Loucy (cell line): ENCODE data around the gene PGBD2.

ENCODE experiments used
- H2AFZ ChIP-seq: fragments of 200-600 bp; sonication (generic); 2 replicates; pipeline ENCODE4 v1.6.0; 2016; ENCODE audit warnings: antibody characterized with exemption, mild to moderate bottlenecking, low read length, moderate library complexity
- H3F3A ChIP-seq: fragments of 200-600 bp; 2 replicates; pipeline ENCODE4 v1.6.0; 2016; ENCODE audit warnings: antibody characterized with exemption, low read depth, mild to moderate bottlenecking
- H3K27me3 ChIP-seq: fragments of 200-600 bp; sonication (generic); 2 replicates; pipeline ENCODE4 v1.6.1; 2014; ENCODE audit warnings: low read length, mild to moderate bottlenecking; ENCODE audit not compliant: insufficient read depth, poor library complexity, severe bottlenecking
- H3K36me3 ChIP-seq: fragments of 200-600 bp; sonication (generic); 2 replicates; pipeline ENCODE4 v1.6.1; 2016; ENCODE audit warnings: low read length; ENCODE audit not compliant: insufficient read depth
- H3K4me1 ChIP-seq: fragments of 200-600 bp; sonication (generic); 2 replicates; pipeline ENCODE4 v1.5.1; 2014; ENCODE audit warnings: low read length, mild to moderate bottlenecking; ENCODE audit not compliant: insufficient read depth, poor library complexity, severe bottlenecking
- H3K4me2 ChIP-seq: fragments of 200-600 bp; sonication (generic); 2 replicates; pipeline ENCODE4 v1.6.0; 2014; ENCODE audit warnings: antibody characterized with exemption, low read length, low read depth, mild to moderate bottlenecking; ENCODE audit not compliant: poor library complexity, severe bottlenecking
- H3K4me3 ChIP-seq: fragments of 200-600 bp; sonication (generic); 2 replicates; pipeline ENCODE4 v1.5.1; 2014; ENCODE audit warnings: low read length, mild to moderate bottlenecking, mixed read lengths; ENCODE audit not compliant: poor library complexity, severe bottlenecking
- H3K79me2 ChIP-seq: fragments of 200-600 bp; sonication (generic); 2 replicates; pipeline ENCODE4 v1.6.1; 2014; ENCODE audit warnings: low read length; ENCODE audit not compliant: insufficient read depth
- H3K9ac ChIP-seq: fragments of 200-600 bp; sonication (generic); 2 replicates; pipeline ENCODE4 v1.6.0; 2014; ENCODE audit warnings: mild to moderate bottlenecking, low read depth, low read length, moderate library complexity; ENCODE audit not compliant: poor library complexity, severe bottlenecking
- H3K9me2 ChIP-seq: fragments of 200-600 bp; sonication (generic); replicated peaks from 2 replicates; pipeline ENCODE4 v1.6.1; 2016; ENCODE audit warnings: low read depth, low read length, mixed read lengths
- H3K9me3 ChIP-seq: fragments of 200-600 bp; sonication (generic); 2 replicates; pipeline ENCODE4 v1.6.1; 2014; ENCODE audit warnings: mild to moderate bottlenecking, antibody characterized with exemption, low read length, low read depth; ENCODE audit not compliant: insufficient read depth
- H4K20me1 ChIP-seq: fragments of 200-600 bp; sonication (generic); 2 replicates; pipeline ENCODE4 v1.6.0; 2014; ENCODE audit warnings: antibody characterized with exemption, low read length, mild to moderate bottlenecking; ENCODE audit not compliant: insufficient read depth, poor library complexity, severe bottlenecking
- CTCF ChIP-seq: fragments of 200-600 bp; sonication (generic); conservative IDR thresholded peaks from 2 replicates; pipeline ENCODE4 v1.5.1; 2014; ENCODE audit warnings: mild to moderate bottlenecking, antibody characterized with exemption, low read length
- EZH2phosphoT487 ChIP-seq: fragments of 200-600 bp; IDR thresholded peaks from 2 replicates; pipeline ENCODE4 v1.6.1; 2018; ENCODE audit warnings: antibody characterized with exemption, mild to moderate bottlenecking, moderate library complexity, borderline replicate concordance

PGBD2 gene, protein sequence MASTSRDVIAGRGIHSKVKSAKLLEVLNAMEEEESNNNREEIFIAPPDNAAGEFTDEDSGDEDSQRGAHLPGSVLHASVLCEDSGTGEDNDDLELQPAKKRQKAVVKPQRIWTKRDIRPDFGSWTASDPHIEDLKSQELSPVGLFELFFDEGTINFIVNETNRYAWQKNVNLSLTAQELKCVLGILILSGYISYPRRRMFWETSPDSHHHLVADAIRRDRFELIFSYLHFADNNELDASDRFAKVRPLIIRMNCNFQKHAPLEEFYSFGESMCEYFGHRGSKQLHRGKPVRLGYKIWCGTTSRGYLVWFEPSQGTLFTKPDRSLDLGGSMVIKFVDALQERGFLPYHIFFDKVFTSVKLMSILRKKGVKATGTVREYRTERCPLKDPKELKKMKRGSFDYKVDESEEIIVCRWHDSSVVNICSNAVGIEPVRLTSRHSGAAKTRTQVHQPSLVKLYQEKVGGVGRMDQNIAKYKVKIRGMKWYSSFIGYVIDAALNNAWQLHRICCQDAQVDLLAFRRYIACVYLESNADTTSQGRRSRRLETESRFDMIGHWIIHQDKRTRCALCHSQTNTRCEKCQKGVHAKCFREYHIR

GRCh38 chr1:248906009-248906752, at the start of gene PGBD2:
TSS of gene PGBD2 (plus strand) at chr1:248906235. CDS start at chr1:248913863, 7,628 bp downstream.
- Histone ChIP-seq H3K4me3 (peak within 1 kb of the TSS; percentile 91), H3K9ac (peak within 1 kb of the TSS; percentile 90), H3K4me1 (peaks cover 43% of the 10 kb centered on the region), H3K79me2 (peaks cover 30% of the 10 kb centered on the region), H3K27me3 (no peaks in the 10 kb centered on the region), H3K9me3 (no peaks in the 10 kb centered on the region), H3K9me2 (no peaks in the 10 kb centered on the region), H4K20me1 (no peaks in the 10 kb centered on the region), H3K4me2 (peak within 1 kb of the TSS; percentile 80), H3K36me3 (no peaks in the 10 kb centered on the region), H2AFZ (peak within 1 kb of the TSS; percentile 90), H3F3A (no peaks in the 10 kb centered on the region)
- TF ChIP-seq CTCF (peak; percentile 69), EZH2phosphoT487 (no peak)

- Histone ChIP-seq H3K9me3 (no peaks in the 10 kb centered on the region), H3K9me2 (no peaks in the 10 kb centered on the region), H3K36me3 (peaks cover 9% of the 10 kb centered on the region; the same call in 1 of the 2 replicates), H4K20me1 (no peaks in the 10 kb centered on the region), H3K27me3 (no peaks in the 10 kb centered on the region), H3K4me3 (peak overlapping the region; percentile 98), H3K9ac (peak overlapping the region; percentile 98), H3K79me2 (peaks cover 47% of the 10 kb centered on the region), H3F3A (no peaks in the 10 kb centered on the region), H2AFZ (no peak overlapping the region), H3K4me1 (peaks cover 60% of the 10 kb centered on the region), H3K4me2 (peak overlapping the region; percentile 100)
- no peak for TF ChIP-seq CTCF
- TF ChIP-seq EZH2phosphoT487 = no peak
Measured at GRCh38 chr1:248857201-248857600, 48.8 kb upstream of the PGBD2 start.

DNA sequence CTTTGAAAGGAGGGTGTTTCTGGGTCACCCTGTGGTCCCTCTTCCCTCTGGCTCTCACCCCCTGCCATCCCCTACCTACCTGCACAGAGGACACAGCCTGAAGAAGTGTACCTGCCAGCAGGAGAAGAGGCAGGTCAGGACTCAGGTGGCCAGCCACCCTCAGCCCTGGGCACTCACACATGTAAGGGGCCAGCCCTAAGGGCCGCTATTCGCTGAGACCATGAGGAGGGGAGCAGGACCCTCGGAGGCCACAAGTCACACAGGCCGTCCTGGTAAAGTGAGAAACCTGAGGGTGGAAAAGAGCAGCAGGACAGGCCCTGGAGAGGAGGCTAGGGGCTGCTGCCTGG, 48.3 kb upstream of the PGBD2 start:
- no peaks in the 10 kb centered on the region for H4K20me1 ChIP-seq
- H3K9ac ChIP-seq = peak overlapping the region; percentile 98
- no peaks in the 10 kb centered on the region for H3K27me3 ChIP-seq
- H3K9me3 ChIP-seq = no peaks in the 10 kb centered on the region
- H3K4me3 ChIP-seq = peak overlapping the region; percentile 98
- H3K79me2 ChIP-seq = peaks cover 46% of the 10 kb centered on the region
- no peak for TF ChIP-seq CTCF
- TF ChIP-seq EZH2phosphoT487 = no peak
- H3K9me2 ChIP-seq = no peaks in the 10 kb centered on the region
- H3K36me3 ChIP-seq = peaks cover 9% of the 10 kb centered on the region; the same call in 1 of the 2 replicates
- peak overlapping the region; percentile 83; the same call in 1 of the 2 replicates for H2AFZ ChIP-seq
- H3K4me1 ChIP-seq = peaks cover 60% of the 10 kb centered on the region
- no peaks in the 10 kb centered on the region for H3F3A ChIP-seq
- H3K4me2 ChIP-seq = peak overlapping the region; percentile 100
